Sigmoid colon (tissue), 7 donors: ENCODE data around the gene DMRT2. TPM values are rescaled to one million over a fixed set of nuclear protein-coding genes. Genes with fewer than 3 reads are reported as not detected.

Source experiments
- DNase-seq: peaks from one replicate; pipeline ENCODE4 v3.0.0-alpha.2; 2019
- H3K27ac ChIP-seq, 4 donors: fragments of 200-600 bp; sonication (generic); one replicate each; pipeline ENCODE4 v1.5.1; 2016 to 2019; ENCODE audit warnings: mild to moderate bottlenecking in 1 of 4
- H3K27me3 ChIP-seq, 3 donors: fragments of 200-600 bp; sonication (generic); one replicate each; pipeline ENCODE4 v1.5.1; 2019; ENCODE audit warnings: mild to moderate bottlenecking in 1 of 3
- H3K36me3 ChIP-seq, 4 donors: fragments of 200-600 bp; sonication (generic); one replicate each; pipeline ENCODE4 v1.5.1; 2016 to 2019
- H3K4me1 ChIP-seq, 4 donors: fragments of 200-600 bp; sonication (generic); one replicate each; pipeline ENCODE4 v1.5.1; 2017 to 2019
- H3K4me3 ChIP-seq, 4 donors: fragments of 200-600 bp; sonication (generic); one replicate each; pipeline ENCODE4 v1.5.1; 2017 to 2019; ENCODE audit warnings: mild to moderate bottlenecking in 2 of 4, moderate library complexity in 1 of 4
- H3K9me3 ChIP-seq, 4 donors: fragments of 200-600 bp in 3 of 4; sonication (generic) in 3 of 4; one replicate each; pipeline versions ENCODE4 v1.5.1 to v1.6.1; 2013 to 2019
- CTCF ChIP-seq, 4 experiments: fragments of 450-650 bp in 3 of 4; fragments of 200-600 bp in 1 of 4; IDR thresholded peaks; one replicate each; pipeline ENCODE4 v1.5.1; 2016 to 2019; ENCODE audit warnings: antibody characterized with exemption in 4 of 4, mild to moderate bottlenecking in 3 of 4, moderate library complexity in 2 of 4
- EP300 ChIP-seq, 4 donors: sonication (generic); formaldehyde crosslinking; IDR thresholded peaks; one replicate each; pipeline ENCODE4 v1.6.1; 2017; ENCODE audit warnings: antibody characterized with exemption in 4 of 4
- POLR2A ChIP-seq, 2 donors: fragments of 450-650 bp; IDR thresholded peaks; one replicate each; pipeline ENCODE4 v1.6.1; 2016; ENCODE audit warnings: antibody characterized with exemption in 2 of 2, mild to moderate bottlenecking in 2 of 2, moderate library complexity in 2 of 2
- POLR2AphosphoS5 ChIP-seq, 4 donors: sonication (generic); formaldehyde crosslinking; IDR thresholded peaks; one replicate each; pipeline ENCODE4 v1.6.1; 2017; ENCODE audit warnings: antibody characterized with exemption in 4 of 4
- WGBS, 2 donors: extraction: QIAGEN DNeasy Blood & Tissue Kit; methylation state at CpG; one replicate each; pipeline ENCODE4 v1.1.7; 2013; 5-methylcytosine and 5-hydroxymethylcytosine counted together
- intact Hi-C: fragments of 100-400 bp; cut with DNase I; formaldehyde crosslinking; loops from one replicate; pipeline ENCODE4 v1.15.1; 2023
- polyA plus RNA-seq, 3 donors: library from polyadenylated mRNA; stranded (reverse); fragments of 200-250 nt; gene quantifications; one replicate each; pipeline ENCODE4 v1.2.3, GENCODE V29; 2013
- small RNA-seq, 3 donors: library from RNA; depleted of rRNA; stranded (forward); fragments of <200 nt; gene quantifications; one replicate each; pipeline ENCODE3, GENCODE V24; 2016
- total RNA-seq, 4 donors: library from RNA; depleted of rRNA; stranded (reverse); fragments of >200 nt; gene quantifications; one replicate each; pipeline ENCODE4 v1.1.0, GENCODE V29; 2016
- donor health status: healthy with polysubstance abuse.
- donor health status: Bipolar disorder and iron deficiency.
- donor health status: healthy.

DMRT2 gene
- total and polyA plus RNA-seq, 7 donors: 0.33 to 5.8 (median 1.9) TPM; not detected in 1

- H3K4me1 ChIP-seq: no peaks in the 10 kb centered on the region
- WGBS, 2 donors: 54 to 68% methylated on average over 2 of the region's 2 CpGs
- no peak overlapping the region for H3K4me3 ChIP-seq
- no peaks in the 10 kb centered on the region for H3K36me3 ChIP-seq
- no peak for TF ChIP-seq POLR2AphosphoS5 (IDR thresholded peaks at IDR 0.05)
- no peak for TF ChIP-seq POLR2A (IDR thresholded peaks at IDR 0.05)
- TF ChIP-seq EP300 (IDR thresholded peaks at IDR 0.05): no peak
- TF ChIP-seq CTCF (IDR thresholded peaks at IDR 0.05): no peak
- DNase-seq: no peak
- H3K27me3 ChIP-seq: peaks cover 0 to 4% (median 0%) of the 10 kb centered on the region in 3 donors
- intact Hi-C loops: no loop called here
- no peak overlapping the region for H3K27ac ChIP-seq
- no peaks in the 10 kb centered on the region for H3K9me3 ChIP-seq
These were observed 50.0 kb downstream of the DMRT2 start for GRCh38 chr9:1100201-1100600.

- Histone ChIP-seq H3K4me1 (no peaks in the 10 kb centered on the region), H3K27me3 (peaks cover 0 to 4% (median 0%) of the 10 kb centered on the region in 3 donors), H3K9me3 (no peaks in the 10 kb centered on the region), H3K4me3 (no peak overlapping the region), H3K36me3 (no peaks in the 10 kb centered on the region), H3K27ac (no peak overlapping the region)
- TF ChIP-seq EP300 (IDR thresholded peaks at IDR 0.05) (no peak), POLR2AphosphoS5 (IDR thresholded peaks at IDR 0.05) (no peak), CTCF (IDR thresholded peaks at IDR 0.05) (no peak), POLR2A (IDR thresholded peaks at IDR 0.05) (no peak)
- 19 to 22% methylated on average over 10 of the region's 10 CpGs for WGBS, 2 donors
- DNase-seq: no peak
- intact Hi-C loops: no loop called here
These were observed 50.8 kb downstream of the DMRT2 start for GRCh38 chr9:1100945-1101344.

GRCh38 chr9:1101846-1102641 is 51.9 kb downstream of the DMRT2 start:
- intact Hi-C loops: no loop called here
- Histone ChIP-seq H3K9me3 (no peaks in the 10 kb centered on the region), H3K4me3 (no peak overlapping the region), H3K4me1 (no peaks in the 10 kb centered on the region), H3K27ac (no peak overlapping the region), H3K27me3 (no peaks in the 10 kb centered on the region), H3K36me3 (no peaks in the 10 kb centered on the region)
- no peak for DNase-seq
- WGBS, 2 donors: 60 to 64% methylated on average over 7 of the region's 7 CpGs
- TF ChIP-seq EP300 (IDR thresholded peaks at IDR 0.05) (no peak), POLR2A (IDR thresholded peaks at IDR 0.05) (no peak), POLR2AphosphoS5 (IDR thresholded peaks at IDR 0.05) (no peak), CTCF (IDR thresholded peaks at IDR 0.05) (no peak)

- Histone ChIP-seq H3K4me1 (no peaks in the 10 kb centered on the region), H3K36me3 (no peaks in the 10 kb centered on the region), H3K4me3 (no peak overlapping the region), H3K9me3 (no peaks in the 10 kb centered on the region), H3K27me3 (no peaks in the 10 kb centered on the region), H3K27ac (no peak overlapping the region)
- no peak for DNase-seq
- TF ChIP-seq POLR2A (IDR thresholded peaks at IDR 0.05) (no peak), CTCF (IDR thresholded peaks at IDR 0.05) (no peak), EP300 (IDR thresholded peaks at IDR 0.05) (no peak), POLR2AphosphoS5 (IDR thresholded peaks at IDR 0.05) (no peak)
- intact Hi-C loops: no loop called here
- WGBS, 2 donors: 67 to 81% methylated on average over 2 of the region's 2 CpGs
These were observed 52.4 kb downstream of the DMRT2 start for GRCh38 chr9:1102642-1102970.

Small RNA genes within 50 kb of the gene (small RNA-seq; reads per million reads assigned to genes)
- 0 reads per million in 3 donors for gene RNU6-1073P

Other genes starting within 250 kb of the DMRT2 start
- gene DMRT1, start 208.7 kb upstream of the DMRT2 start, total RNA-seq: not detected
- under 1 TPM in 1 of 3 donors, not detected in 2; 0.60 TPM for gene DMRT1, start 208.7 kb upstream of the DMRT2 start, polyA plus RNA-seq
- gene DMRT3, start 73.7 kb upstream of the DMRT2 start, total RNA-seq: not detected
- gene DMRT3, start 73.7 kb upstream of the DMRT2 start, polyA plus RNA-seq: not detected